GM12874 (cell line): ENCODE data around the gene CXCR4.

Experiments
- CTCF ChIP-seq: IDR thresholded peaks from 2 replicates; pipeline ENCODE4 v1.5.1; 2011; ENCODE audit warnings: low read depth, mild to moderate bottlenecking, control low read depth, low read length, moderate library complexity; ENCODE audit not compliant: insufficient read depth

Gene CXCR4

GRCh38 chr2:136085453-136086209, 32.3 kb downstream of the CXCR4 start:
- TF ChIP-seq CTCF, result no peak

- no peak for TF ChIP-seq CTCF
These were observed 36.3 kb downstream of the CXCR4 start for GRCh38 chr2:136081582-136082210.

GRCh38 chr2:136080114-136080513, 37.8 kb downstream of the CXCR4 start:
- TF ChIP-seq CTCF, result no peak

GRCh38 chr2:136077107-136077506, 40.8 kb downstream of the CXCR4 start:
- no peak for TF ChIP-seq CTCF

- no peak for TF ChIP-seq CTCF
These were observed 42.5 kb downstream of the CXCR4 start for GRCh38 chr2:136075476-136075875.

GRCh38 chr2:136072621-136073020, 45.3 kb downstream of the CXCR4 start:
- TF ChIP-seq CTCF, result no peak

GRCh38 chr2:136070913-136071312, 47.0 kb downstream of the CXCR4 start:
- no peak for TF ChIP-seq CTCF
